Loucy (cell line): ENCODE results near the gene MYH7B.

Source experiments
- H2AFZ ChIP-seq: fragments of 200-600 bp; sonication (generic); 2 replicates; pipeline ENCODE4 v1.6.0; 2016; ENCODE audit warnings: antibody characterized with exemption, mild to moderate bottlenecking, low read length, moderate library complexity
- H3F3A ChIP-seq: fragments of 200-600 bp; 2 replicates; pipeline ENCODE4 v1.6.0; 2016; ENCODE audit warnings: antibody characterized with exemption, low read depth, mild to moderate bottlenecking
- H3K27me3 ChIP-seq: fragments of 200-600 bp; sonication (generic); 2 replicates; pipeline ENCODE4 v1.6.1; 2014; ENCODE audit warnings: low read length, mild to moderate bottlenecking; ENCODE audit not compliant: insufficient read depth, poor library complexity, severe bottlenecking
- H3K36me3 ChIP-seq: fragments of 200-600 bp; sonication (generic); 2 replicates; pipeline ENCODE4 v1.6.1; 2016; ENCODE audit warnings: low read length; ENCODE audit not compliant: insufficient read depth
- H3K4me1 ChIP-seq: fragments of 200-600 bp; sonication (generic); 2 replicates; pipeline ENCODE4 v1.5.1; 2014; ENCODE audit warnings: low read length, mild to moderate bottlenecking; ENCODE audit not compliant: insufficient read depth, poor library complexity, severe bottlenecking
- H3K4me2 ChIP-seq: fragments of 200-600 bp; sonication (generic); 2 replicates; pipeline ENCODE4 v1.6.0; 2014; ENCODE audit warnings: antibody characterized with exemption, low read length, low read depth, mild to moderate bottlenecking; ENCODE audit not compliant: poor library complexity, severe bottlenecking
- H3K4me3 ChIP-seq: fragments of 200-600 bp; sonication (generic); 2 replicates; pipeline ENCODE4 v1.5.1; 2014; ENCODE audit warnings: low read length, mild to moderate bottlenecking, mixed read lengths; ENCODE audit not compliant: poor library complexity, severe bottlenecking
- H3K79me2 ChIP-seq: fragments of 200-600 bp; sonication (generic); 2 replicates; pipeline ENCODE4 v1.6.1; 2014; ENCODE audit warnings: low read length; ENCODE audit not compliant: insufficient read depth
- H3K9ac ChIP-seq: fragments of 200-600 bp; sonication (generic); 2 replicates; pipeline ENCODE4 v1.6.0; 2014; ENCODE audit warnings: mild to moderate bottlenecking, low read depth, low read length, moderate library complexity; ENCODE audit not compliant: poor library complexity, severe bottlenecking
- H3K9me2 ChIP-seq: fragments of 200-600 bp; sonication (generic); replicated peaks from 2 replicates; pipeline ENCODE4 v1.6.1; 2016; ENCODE audit warnings: low read depth, low read length, mixed read lengths
- H3K9me3 ChIP-seq: fragments of 200-600 bp; sonication (generic); 2 replicates; pipeline ENCODE4 v1.6.1; 2014; ENCODE audit warnings: mild to moderate bottlenecking, antibody characterized with exemption, low read length, low read depth; ENCODE audit not compliant: insufficient read depth
- H4K20me1 ChIP-seq: fragments of 200-600 bp; sonication (generic); 2 replicates; pipeline ENCODE4 v1.6.0; 2014; ENCODE audit warnings: antibody characterized with exemption, low read length, mild to moderate bottlenecking; ENCODE audit not compliant: insufficient read depth, poor library complexity, severe bottlenecking
- EZH2phosphoT487 ChIP-seq: fragments of 200-600 bp; IDR thresholded peaks from 2 replicates; pipeline ENCODE4 v1.6.1; 2018; ENCODE audit warnings: antibody characterized with exemption, mild to moderate bottlenecking, moderate library complexity, borderline replicate concordance
- TF ChIP-seq, protein P1 (sequence below): fragments of 200-600 bp; sonication (generic); conservative IDR thresholded peaks from 2 replicates; pipeline ENCODE4 v1.5.1; 2014; ENCODE audit warnings: mild to moderate bottlenecking, antibody characterized with exemption, low read length

Gene MYH7B

DNA sequence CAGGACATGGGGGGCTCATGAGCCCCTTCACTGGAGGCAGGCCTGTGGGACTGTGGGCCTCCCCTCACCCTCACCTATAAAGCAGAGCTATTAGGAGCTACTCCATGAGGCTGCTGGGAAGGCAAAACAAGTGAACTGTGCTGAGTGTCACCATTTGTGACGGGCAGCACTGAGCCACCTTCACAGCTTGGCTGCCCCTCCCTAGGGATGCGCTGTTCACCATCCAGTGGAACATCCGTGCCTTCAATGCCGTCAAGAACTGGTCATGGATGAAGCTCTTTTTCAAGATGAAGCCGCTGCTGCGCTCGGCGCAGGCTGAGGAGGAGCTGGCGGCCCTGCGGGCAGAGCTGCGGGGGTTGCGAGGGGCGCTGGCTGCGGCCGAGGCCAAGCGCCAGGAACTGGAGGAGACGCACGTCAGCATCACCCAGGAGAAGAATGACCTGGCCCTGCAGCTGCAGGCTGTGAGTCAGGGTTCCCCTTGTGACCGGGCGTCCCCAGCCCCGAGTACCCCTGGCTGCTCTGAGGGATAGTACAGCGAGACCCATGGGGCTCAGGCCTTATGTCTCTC lies 38.4 kb downstream of the MYH7B start:
- H3K9me3 ChIP-seq: no peaks in the 10 kb centered on the region
- H3K9ac ChIP-seq: no peak overlapping the region
- no peak overlapping the region for H3K4me2 ChIP-seq
- no peaks in the 10 kb centered on the region for H3K9me2 ChIP-seq
- TF ChIP-seq, protein P1, sequence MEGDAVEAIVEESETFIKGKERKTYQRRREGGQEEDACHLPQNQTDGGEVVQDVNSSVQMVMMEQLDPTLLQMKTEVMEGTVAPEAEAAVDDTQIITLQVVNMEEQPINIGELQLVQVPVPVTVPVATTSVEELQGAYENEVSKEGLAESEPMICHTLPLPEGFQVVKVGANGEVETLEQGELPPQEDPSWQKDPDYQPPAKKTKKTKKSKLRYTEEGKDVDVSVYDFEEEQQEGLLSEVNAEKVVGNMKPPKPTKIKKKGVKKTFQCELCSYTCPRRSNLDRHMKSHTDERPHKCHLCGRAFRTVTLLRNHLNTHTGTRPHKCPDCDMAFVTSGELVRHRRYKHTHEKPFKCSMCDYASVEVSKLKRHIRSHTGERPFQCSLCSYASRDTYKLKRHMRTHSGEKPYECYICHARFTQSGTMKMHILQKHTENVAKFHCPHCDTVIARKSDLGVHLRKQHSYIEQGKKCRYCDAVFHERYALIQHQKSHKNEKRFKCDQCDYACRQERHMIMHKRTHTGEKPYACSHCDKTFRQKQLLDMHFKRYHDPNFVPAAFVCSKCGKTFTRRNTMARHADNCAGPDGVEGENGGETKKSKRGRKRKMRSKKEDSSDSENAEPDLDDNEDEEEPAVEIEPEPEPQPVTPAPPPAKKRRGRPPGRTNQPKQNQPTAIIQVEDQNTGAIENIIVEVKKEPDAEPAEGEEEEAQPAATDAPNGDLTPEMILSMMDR: no peak
- no peak for TF ChIP-seq EZH2phosphoT487
- no peak overlapping the region for H2AFZ ChIP-seq
- H3F3A ChIP-seq: no peaks in the 10 kb centered on the region
- H3K4me1 ChIP-seq: no peaks in the 10 kb centered on the region
- H3K79me2 ChIP-seq: no peaks in the 10 kb centered on the region
- peaks cover 26% of the 10 kb centered on the region; the same call in 1 of the 2 replicates for H3K36me3 ChIP-seq
- no peak overlapping the region for H3K4me3 ChIP-seq
- no peaks in the 10 kb centered on the region for H4K20me1 ChIP-seq
- no peaks in the 10 kb centered on the region for H3K27me3 ChIP-seq

DNA sequence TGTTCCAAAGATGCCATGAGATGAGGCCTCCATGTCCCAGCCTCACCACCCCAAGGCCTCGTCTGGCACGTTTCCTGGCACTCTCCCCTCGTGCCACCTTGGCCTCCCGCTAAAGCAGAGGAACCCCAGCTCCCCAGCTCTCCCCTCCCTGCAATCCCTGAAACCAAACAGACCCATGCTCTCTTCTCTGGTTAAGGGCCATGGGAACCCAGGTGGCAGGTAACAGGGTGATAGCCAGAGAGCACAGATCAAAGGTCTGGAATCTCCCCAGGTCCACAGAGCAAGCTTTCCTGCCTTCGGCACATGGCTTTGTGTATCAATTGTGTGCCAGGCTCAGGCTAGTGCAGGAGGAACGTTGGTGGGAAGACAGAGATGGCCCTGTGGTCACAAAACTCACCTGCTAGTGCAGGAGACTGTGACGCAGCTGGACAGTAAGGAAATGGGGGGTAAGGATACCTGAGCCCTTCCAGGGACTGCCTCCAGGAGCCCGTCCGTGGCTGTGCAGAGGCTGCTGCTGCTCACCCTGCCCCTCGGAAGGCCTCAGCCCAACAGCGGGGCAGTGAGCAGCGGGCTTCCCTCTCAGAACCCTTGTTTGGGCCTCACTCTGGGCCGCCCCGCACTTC lies 39.0 kb downstream of the MYH7B start:
- H3K79me2 ChIP-seq: no peaks in the 10 kb centered on the region
- TF ChIP-seq, protein P1: no peak
- TF ChIP-seq EZH2phosphoT487: no peak
- H3K36me3 ChIP-seq: peaks cover 29% of the 10 kb centered on the region; the same call in 1 of the 2 replicates
- H3K4me3 ChIP-seq: no peak overlapping the region
- H3K27me3 ChIP-seq: no peaks in the 10 kb centered on the region
- H3K4me1 ChIP-seq: no peaks in the 10 kb centered on the region
- H3K9me3 ChIP-seq: no peaks in the 10 kb centered on the region
- H3K9me2 ChIP-seq: no peaks in the 10 kb centered on the region
- no peaks in the 10 kb centered on the region for H4K20me1 ChIP-seq
- H3K9ac ChIP-seq: no peak overlapping the region
- H3F3A ChIP-seq: no peaks in the 10 kb centered on the region
- no peak overlapping the region for H2AFZ ChIP-seq
- H3K4me2 ChIP-seq: no peak overlapping the region

DNA sequence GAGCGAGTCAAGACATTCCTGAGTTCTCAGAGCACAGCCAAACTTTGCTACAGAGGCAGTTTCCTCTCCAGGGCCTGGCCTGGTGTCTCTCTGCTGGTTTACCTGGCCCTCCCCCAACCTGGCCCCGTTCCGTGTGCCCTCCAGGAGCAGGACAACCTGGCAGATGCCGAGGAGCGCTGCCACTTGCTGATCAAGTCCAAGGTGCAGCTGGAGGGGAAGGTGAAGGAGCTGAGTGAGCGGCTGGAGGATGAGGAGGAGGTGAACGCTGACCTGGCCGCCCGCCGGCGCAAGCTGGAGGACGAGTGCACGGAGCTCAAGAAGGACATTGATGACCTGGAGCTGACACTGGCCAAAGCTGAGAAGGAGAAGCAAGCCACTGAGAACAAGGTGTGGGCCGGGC lies 39.5 kb downstream of the MYH7B start:
- H3K4me3 ChIP-seq: no peak overlapping the region
- no peaks in the 10 kb centered on the region for H3K27me3 ChIP-seq
- no peak overlapping the region for H3K9ac ChIP-seq
- H3K79me2 ChIP-seq: no peaks in the 10 kb centered on the region
- H2AFZ ChIP-seq: no peak overlapping the region
- no peaks in the 10 kb centered on the region for H3K9me3 ChIP-seq
- no peaks in the 10 kb centered on the region for H3K9me2 ChIP-seq
- H4K20me1 ChIP-seq: no peaks in the 10 kb centered on the region
- H3F3A ChIP-seq: no peaks in the 10 kb centered on the region
- no peak overlapping the region for H3K4me2 ChIP-seq
- no peak for TF ChIP-seq EZH2phosphoT487
- TF ChIP-seq, protein P1: no peak
- H3K4me1 ChIP-seq: no peaks in the 10 kb centered on the region
- H3K36me3 ChIP-seq: peaks cover 35% of the 10 kb centered on the region; the same call in 1 of the 2 replicates
